Panc1 (cell line): ENCODE results near the gene SRSF5. TPM values are rescaled to one million over a fixed set of nuclear protein-coding genes. Genes with fewer than 3 reads are reported as not detected.

ENCODE experiments used
- ATAC-seq: fragments of 200-7000 bp; cut with Tn5 transposase; 2 replicates; pipeline ENCODE4 v1.9.1; 2020; ENCODE audit warnings: mild to moderate bottlenecking, moderate library complexity
- BruUV-seq: library from RNA; stranded (reverse); fragments of 400-500 nt; replicated peaks from 2 replicates; lab custom pipeline; 2021; lab: Mats Ljungman, UMichigan
- CTCF ChIA-PET: fragments of 300-600 bp; sonication (Branson Sonifier 250); formaldehyde crosslinking; loops from one replicate; lab custom pipeline; 2022; ENCODE audit warnings: antibody characterized with exemption; lab: Charles Lee
- POLR2A ChIA-PET: fragments of 300-600 bp; sonication (Branson Sonifier 250); formaldehyde crosslinking; loops from one replicate; lab custom pipeline; 2022; ENCODE audit warnings: antibody characterized with exemption; lab: Charles Lee
- DNase-seq: peaks from one replicate; pipeline ENCODE4 v3.0.0-alpha.2; 2010; ENCODE audit warnings: low read depth, low spot score
- H3K27ac ChIP-seq: 2 replicates; pipeline ENCODE4 v1.5.1; 2011; ENCODE audit warnings: mild to moderate bottlenecking, low read length, inconsistent platforms
- H3K27me3 ChIP-seq: fragments of 200-500 bp; sonication (Bioruptor generic); 2 replicates; pipeline ENCODE4 v1.6.0; 2014; ENCODE audit warnings: low read length, inconsistent platforms; ENCODE audit not compliant: control insufficient read depth, insufficient read depth
- H3K36me3 ChIP-seq: fragments of 200-500 bp; sonication (Bioruptor generic); 2 replicates; pipeline ENCODE4 v1.5.1; 2014; ENCODE audit warnings: inconsistent platforms, mild to moderate bottlenecking, low read length, moderate library complexity; ENCODE audit not compliant: control insufficient read depth, insufficient read depth
- H3K4me1 ChIP-seq: 2 replicates; pipeline ENCODE4 v1.5.1; 2011; ENCODE audit warnings: inconsistent platforms, mild to moderate bottlenecking, low read length, moderate library complexity; ENCODE audit not compliant: control insufficient read depth, insufficient read depth
- H3K4me3 ChIP-seq, 2 experiments: 2 replicates each; pipeline ENCODE4 v1.5.1; 2011 to 2012; ENCODE audit warnings: low read depth in 2 of 2, low read length in 2 of 2, mild to moderate bottlenecking in 2 of 2, inconsistent platforms in 1 of 2, moderate library complexity in 1 of 2
- H3K9me3 ChIP-seq: fragments of 200-500 bp; sonication (Bioruptor generic); 2 replicates; pipeline ENCODE4 v1.5.1; 2014; ENCODE audit warnings: low read depth, mild to moderate bottlenecking, inconsistent platforms, low read length, moderate library complexity; ENCODE audit not compliant: control insufficient read depth, insufficient read depth
- CTCF ChIP-seq: fragments of 450-650 bp; IDR thresholded peaks from 2 replicates; pipeline ENCODE4 v1.5.1; 2017; ENCODE audit warnings: mild to moderate bottlenecking
- POLR2AphosphoS5 ChIP-seq: IDR thresholded peaks from 2 replicates; pipeline ENCODE4 v1.6.1; 2012; ENCODE audit warnings: mild to moderate bottlenecking, low read depth, low read length, moderate library complexity
- REST ChIP-seq, 2 experiments: IDR thresholded peaks; 2 replicates each; pipeline ENCODE4 v1.6.1; 2011 to 2012; ENCODE audit warnings: low read depth in 2 of 2, control low read depth in 1 of 2, low read length in 1 of 2, mild to moderate bottlenecking in 1 of 2, moderate library complexity in 1 of 2; ENCODE audit not compliant: insufficient read depth in 1 of 2
- SIN3A ChIP-seq: IDR thresholded peaks from 2 replicates; pipeline ENCODE4 v1.6.1; 2012; ENCODE audit warnings: low read depth, mild to moderate bottlenecking, low read length, moderate library complexity, borderline replicate concordance; ENCODE audit not compliant: insufficient read depth
- TCF7L2 ChIP-seq: IDR thresholded peaks from 2 replicates; pipeline ENCODE4 v1.6.1; 2011; ENCODE audit warnings: mild to moderate bottlenecking, low read depth, low read length, inconsistent platforms
- in situ Hi-C: cut with HindIII; loops from 2 replicates; pipeline ENCODE4 v1.10.0; 2016; ENCODE audit warnings: low sequenced_read_pairs, low pct_unique_long_range_greater_than_20kb
- intact Hi-C: fragments of 100-400 bp; cut with micrococcal nuclease; formaldehyde crosslinking; loops from one replicate; pipeline ENCODE4 v1.10.0; 2022; ENCODE audit not compliant: unreplicated experiment
- total RNA-seq: library from RNA; stranded (reverse); gene quantifications from one replicate; pipeline ENCODE4 v1.2.1, GENCODE V29; 2021; ENCODE audit not compliant: unreplicated experiment

Gene SRSF5
- total RNA-seq, 1 experiment from 2014 or later, result 154 TPM

GRCh38 chr14:69770559-69770958 is 3.6 kb downstream of the SRSF5 start:
- in situ Hi-C loops, result no loop called here
- ChIA-PET POLR2A (no interaction called here), CTCF (no interaction called here)

GRCh38 chr14:69771136-69771535 is 4.2 kb downstream of the SRSF5 start:
- no peak for DNase-seq
- Histone ChIP-seq H3K4me3 (no peak overlapping the region), H3K36me3 (peaks cover 59% of the 10 kb centered on the region), H3K27ac (no peak overlapping the region), H3K27me3 (no peaks in the 10 kb centered on the region), H3K9me3 (no peaks in the 10 kb centered on the region), H3K4me1 (peaks cover 4% of the 10 kb centered on the region)
- no peak for ATAC-seq
- ChIA-PET CTCF (no interaction called here), POLR2A (no interaction called here)
- BruUV-seq, result no TSS peak
- intact Hi-C loops, result no loop called here
- no peak for TF ChIP-seq CTCF
- no peak for TF ChIP-seq SIN3A
- in situ Hi-C loops, result no loop called here

More at GRCh38 chr14:69770559-69770958, 3.6 kb downstream of the SRSF5 start:
- Histone ChIP-seq H3K36me3 (peaks cover 57% of the 10 kb centered on the region), H3K4me1 (peaks cover 4% of the 10 kb centered on the region), H3K27ac (no peak overlapping the region), H3K4me3 (no peak overlapping the region), H3K9me3 (no peaks in the 10 kb centered on the region), H3K27me3 (no peaks in the 10 kb centered on the region)
- BruUV-seq, result no TSS peak
- TF ChIP-seq CTCF (no peak), REST (IDR thresholded peaks at IDR 0.05; ENCODE audit: insufficient read depth in 1 of 2, low read depth in 2 of 2, low read length in 1 of 2) (no peak), SIN3A (no peak), POLR2AphosphoS5 (no peak), TCF7L2 (no peak)
- ATAC-seq (no peak), DNase-seq (no peak)
- intact Hi-C loops, result no loop called here
